Endothelial cell of umbilical vein (primary cell): ENCODE data around the gene APOC1. TPM values are rescaled to one million over a fixed set of nuclear protein-coding genes. Genes with fewer than 3 reads are reported as not detected.

Experiments used
- BruUV-seq: library from RNA; stranded (reverse); fragments of 400-500 nt; replicated peaks from 2 replicates; lab custom pipeline; 2021; lab: Mats Ljungman, UMichigan
- CTCF ChIA-PET: fragments of 300-600, 350-600 bp; sonication (Branson Sonifier 250); formaldehyde crosslinking; loops from one replicate; lab custom pipeline; 2021; ENCODE audit warnings: antibody characterized with exemption, inconsistent platforms; lab: Charles Lee
- POLR2A ChIA-PET: fragments of 300-600, 350-600 bp; sonication (Branson Sonifier 250); formaldehyde crosslinking; loops from one replicate; lab custom pipeline; 2021; ENCODE audit warnings: antibody characterized with exemption, inconsistent platforms; lab: Charles Lee
- DNase-seq: peaks from one replicate; pipeline ENCODE4 v3.0.0-alpha.2; 2011; ENCODE audit warnings: low read depth, low spot score
- FAIRE-seq: peaks from 2 replicates; lab custom pipeline; 2011; peaks lifted over from hg19 to GRCh38; lab: Jason Lieb, UNC
- H2AFZ ChIP-seq: 2 replicates; pipeline ENCODE4 v1.6.0; 2012; ENCODE audit warnings: low read depth, low read length, control low read depth, inconsistent platforms
- H3K27ac ChIP-seq: 2 replicates; pipeline ENCODE4 v1.5.1; 2011; ENCODE audit warnings: low read depth, mild to moderate bottlenecking, control low read depth, low read length, moderate library complexity; ENCODE audit not compliant: insufficient read depth
- H3K27me3 ChIP-seq, 2 experiments: 2 replicates each; pipeline versions ENCODE4 v1.6.0 to v1.6.1; 2011; ENCODE audit warnings: low read length in 2 of 2, mixed read lengths in 1 of 2; ENCODE audit not compliant: control insufficient read depth in 2 of 2, insufficient read depth in 2 of 2
- H3K36me3 ChIP-seq, 2 experiments: 2 replicates in 1 of 2; 3 replicates in 1 of 2; pipeline ENCODE4 v1.5.1; 2011; ENCODE audit warnings: low read length in 2 of 2, mild to moderate bottlenecking in 1 of 2, moderate library complexity in 1 of 2; ENCODE audit not compliant: control insufficient read depth in 2 of 2, insufficient read depth in 2 of 2; ENCODE audit errors: extremely low read depth in 1 of 2
- H3K4me1 ChIP-seq: 3 replicates; pipeline ENCODE4 v1.5.1; 2011; ENCODE audit warnings: mild to moderate bottlenecking, low read length; ENCODE audit not compliant: control insufficient read depth, insufficient read depth; ENCODE audit errors: extremely low read depth
- H3K4me2 ChIP-seq: 2 replicates; pipeline ENCODE4 v1.6.1; 2011; ENCODE audit warnings: low read length, control low read depth, mixed read lengths; ENCODE audit not compliant: insufficient read depth
- H3K4me3 ChIP-seq, 3 experiments: fragments of 200-600 bp in 1 of 3; sonication (generic), shearing (Covaris generic) in 1 of 3; replicated peaks in 1 of 3; 2 replicates each; pipeline ENCODE4 v1.5.1; 2011 to 2016; ENCODE audit warnings: control low read depth in 3 of 3, low read length in 3 of 3, mild to moderate bottlenecking in 2 of 3, inconsistent platforms in 1 of 3, low read depth in 1 of 3, moderate library complexity in 1 of 3; ENCODE audit not compliant: insufficient read depth in 1 of 3
- H3K79me2 ChIP-seq: 2 replicates; pipeline ENCODE4 v1.6.0; 2012; ENCODE audit warnings: low read length, inconsistent platforms; ENCODE audit not compliant: control insufficient read depth, insufficient read depth
- H3K9ac ChIP-seq: replicated peaks from 2 replicates; pipeline ENCODE3; 2011; ENCODE audit warnings: low read length, control low read depth; ENCODE audit not compliant: insufficient read depth; ENCODE audit errors: extremely low read depth
- H3K9me1 ChIP-seq: replicated peaks from 3 replicates; pipeline ENCODE4 v1.6.0; 2011; ENCODE audit warnings: mild to moderate bottlenecking, low read length; ENCODE audit not compliant: control insufficient read depth, insufficient read depth; ENCODE audit errors: extremely low read depth
- H3K9me3 ChIP-seq: replicated peaks from 2 replicates; pipeline ENCODE4 v1.5.1; 2012; ENCODE audit warnings: low read length, inconsistent platforms; ENCODE audit not compliant: control insufficient read depth, insufficient read depth
- H4K20me1 ChIP-seq: replicated peaks from 2 replicates; pipeline ENCODE3; 2011; ENCODE audit warnings: mild to moderate bottlenecking, low read length; ENCODE audit not compliant: control insufficient read depth, insufficient read depth; ENCODE audit errors: extremely low read depth
- CTCF ChIP-seq, 2 donors: IDR thresholded peaks; 1 replicate in 1 of 2; 2 replicates in 1 of 2; pipeline ENCODE4 v1.5.1; 2011; ENCODE audit warnings: low read length in 2 of 2, mild to moderate bottlenecking in 2 of 2, moderate library complexity in 2 of 2, control low read depth in 1 of 2, inconsistent platforms in 1 of 2, low read depth in 1 of 2; ENCODE audit not compliant: insufficient read depth in 1 of 2; ENCODE audit errors: extremely low read depth in 1 of 2
- EZH2 ChIP-seq: IDR thresholded peaks from 2 replicates; pipeline ENCODE4 v1.6.1; 2012; ENCODE audit warnings: borderline replicate concordance, low read depth, mild to moderate bottlenecking, moderate library complexity, low read length, inconsistent platforms; ENCODE audit not compliant: severe bottlenecking
- FOS ChIP-seq: IDR thresholded peaks from 2 replicates; pipeline ENCODE4 v1.6.1; 2011; ENCODE audit warnings: mild to moderate bottlenecking, low read length, moderate library complexity, borderline replicate concordance; ENCODE audit not compliant: insufficient read depth
- GATA2 ChIP-seq: IDR thresholded peaks from 2 replicates; pipeline ENCODE4 v1.7.0; 2011; ENCODE audit warnings: low read depth, mild to moderate bottlenecking, moderate library complexity, mixed read lengths, low read length; ENCODE audit not compliant: insufficient read length, insufficient read depth
- JUN ChIP-seq: IDR thresholded peaks from 2 replicates; pipeline ENCODE4 v1.6.1; 2011; ENCODE audit warnings: borderline replicate concordance, low read depth; ENCODE audit not compliant: insufficient read length, insufficient read depth
- MAX ChIP-seq: IDR thresholded peaks from 2 replicates; pipeline ENCODE4 v1.6.1; 2011; ENCODE audit not compliant: insufficient read depth, insufficient read length
- MYC ChIP-seq: IDR thresholded peaks from one replicate; pipeline ENCODE4 v1.6.1; 2011; ENCODE audit warnings: mild to moderate bottlenecking, low read depth, low read length
- POLR2A ChIP-seq: IDR thresholded peaks from 2 replicates; pipeline ENCODE4 v1.6.1; 2012; ENCODE audit warnings: low read depth, mild to moderate bottlenecking, control low read depth, low read length
- POLR2AphosphoS5 ChIP-seq: IDR thresholded peaks from 2 replicates; pipeline ENCODE4 v1.6.1; 2012; ENCODE audit warnings: low read depth, mild to moderate bottlenecking, control low read depth, low read length, moderate library complexity; ENCODE audit not compliant: insufficient read depth
- dilution Hi-C: fragments of 300-500 bp; cut with MboI; formaldehyde crosslinking; loops from one replicate; pipeline ENCODE4 v1.15.0; 2019; ENCODE audit warnings: low sequenced_read_pairs; ENCODE audit not compliant: extremely low pct_ligation_motif_present
- intact Hi-C: fragments of 100-400 bp; cut with micrococcal nuclease; formaldehyde crosslinking; loops from one replicate; pipeline ENCODE4 v1.10.0; 2022
- polyA plus RNA-seq, 4 experiments: library from polyadenylated mRNA; depleted of rRNA in 3 of 4; stranded (reverse) in 3 of 4; unstranded in 1 of 4; fragments of >200 nt; gene quantifications; 2 replicates each; pipeline versions ENCODE4 v1.2.1 to v1.2.3, GENCODE V29; 2011 to 2012; ENCODE audit warnings: missing spikeins in 1 of 4
- total RNA-seq: library from RNA; stranded (reverse); gene quantifications from 2 replicates; pipeline ENCODE4 v1.2.3, GENCODE V29; 2021

Gene APOC1
- total and polyA plus RNA-seq, 2 donors (not counting 3 experiments of a cell fraction or from before 2014, with no cell fraction given), result 5.0 to 18.5 TPM

DNA sequence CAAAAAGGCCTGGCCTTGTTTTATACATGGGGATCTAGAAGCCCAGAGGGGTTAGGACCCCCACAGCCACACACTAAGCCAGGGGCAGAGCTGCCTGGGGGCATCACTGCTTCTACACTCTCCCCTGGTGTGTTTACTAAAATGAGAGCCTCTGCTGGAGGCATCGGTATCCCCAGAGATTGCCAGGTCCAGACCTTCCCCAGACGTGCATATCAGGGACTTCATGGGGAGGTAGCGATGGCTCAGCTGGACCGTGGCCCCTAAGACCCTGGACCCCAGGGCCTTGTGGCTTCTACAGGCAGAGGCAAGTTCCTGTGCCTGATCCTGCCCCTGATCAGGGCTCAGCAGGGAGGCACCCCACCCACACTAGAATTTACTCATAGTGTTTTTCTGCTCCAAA lies 54.3 kb downstream of the APOC1 start:
- Histone ChIP-seq H4K20me1 (no peaks in the 10 kb centered on the region), H2AFZ (no peak overlapping the region), H3K27ac (no peak overlapping the region), H3K4me1 (no peaks in the 10 kb centered on the region), H3K79me2 (no peaks in the 10 kb centered on the region), H3K9me1 (no peaks in the 10 kb centered on the region), H3K4me2 (no peak overlapping the region), H3K9ac (no peak overlapping the region), H3K36me3 (peaks cover 8 to 23% of the 10 kb centered on the region in 2 experiments), H3K9me3 (no peaks in the 10 kb centered on the region), H3K27me3 (no peaks in the 10 kb centered on the region), H3K4me3 (no peak overlapping the region)
- dilution Hi-C loops (no loop called here), intact Hi-C loops (no loop called here)
- DNase-seq, result no peak
- POLR2A ChIA-PET, result no interaction called here
- no TSS peak for BruUV-seq
- CTCF ChIA-PET, result interaction anchor here (1.2 kb wide), 1 partner anchor 91 kb away, joined by 3 read pairs; no protein-coding TSS in a partner anchor
- no peak for TF ChIP-seq FOS
- no peak for TF ChIP-seq POLR2AphosphoS5
- no peak for TF ChIP-seq POLR2A
- TF ChIP-seq MYC, result no peak
- TF ChIP-seq GATA2, result no peak
- TF ChIP-seq MAX, result no peak
- no peak for TF ChIP-seq EZH2
- no peak for TF ChIP-seq CTCF (IDR thresholded peaks at IDR 0.05; ENCODE audit: extremely low read depth in 1 of 2, insufficient read depth in 1 of 2, low read depth in 1 of 2, low read length in 2 of 2)
- no peak for TF ChIP-seq JUN
- no peak for FAIRE-seq

Other genes starting within 250 kb of the APOC1 start
- gene CEACAM19, start 243.1 kb upstream of the APOC1 start, total RNA-seq, result 9.9 and 13.0 TPM in 2 replicates
- 14.5 and 23.2 TPM in 2 replicates for gene CEACAM19, start 243.1 kb upstream of the APOC1 start, polyA plus RNA-seq
- not detected in 2 replicates for gene CEACAM16, start 215.5 kb upstream of the APOC1 start, total RNA-seq
- not detected in 2 replicates for gene CEACAM16, start 215.5 kb upstream of the APOC1 start, polyA plus RNA-seq
- gene BCL3, start 165.9 kb upstream of the APOC1 start, total RNA-seq, result 24.0 and 26.9 TPM in 2 replicates
- gene BCL3, start 165.9 kb upstream of the APOC1 start, polyA plus RNA-seq, result 11.0 and 15.3 TPM in 2 replicates
- not detected in 2 replicates for gene CBLC, start 136.7 kb upstream of the APOC1 start, total RNA-seq
- 0.04 and 0.08 TPM in 2 replicates for gene CBLC, start 136.7 kb upstream of the APOC1 start, polyA plus RNA-seq
- 28.5 and 29.0 TPM in 2 replicates for gene BCAM, start 105.5 kb upstream of the APOC1 start, total RNA-seq
- 23.9 and 32.5 TPM in 2 replicates for gene BCAM, start 105.5 kb upstream of the APOC1 start, polyA plus RNA-seq
- 205 and 211 TPM in 2 replicates for gene NECTIN2, start 68.3 kb upstream of the APOC1 start, total RNA-seq
- gene NECTIN2, start 68.3 kb upstream of the APOC1 start, polyA plus RNA-seq, result 238 and 262 TPM in 2 replicates
- gene TOMM40, start 23.4 kb upstream of the APOC1 start, total RNA-seq, result 90.7 and 101 TPM in 2 replicates
- 70.2 and 71.8 TPM in 2 replicates for gene TOMM40, start 23.4 kb upstream of the APOC1 start, polyA plus RNA-seq
- gene APOE, start 8.8 kb upstream of the APOC1 start, total RNA-seq, result 1.5 and 3.3 TPM in 2 replicates
- gene APOE, start 8.8 kb upstream of the APOC1 start, polyA plus RNA-seq, result 6.2 and 6.9 TPM in 2 replicates
- not detected in 2 replicates for gene APOC4, start 27.6 kb downstream of the APOC1 start, total RNA-seq
- gene APOC4, start 27.6 kb downstream of the APOC1 start, polyA plus RNA-seq, result not detected in 2 replicates
- not detected in 2 replicates for gene APOC2, start 31.4 kb downstream of the APOC1 start, total RNA-seq
- gene APOC2, start 31.4 kb downstream of the APOC1 start, polyA plus RNA-seq, result not detected in 2 replicates
- gene CLPTM1, start 40.8 kb downstream of the APOC1 start, total RNA-seq, result 108 and 115 TPM in 2 replicates
- 176 and 200 TPM in 2 replicates for gene CLPTM1, start 40.8 kb downstream of the APOC1 start, polyA plus RNA-seq
- 10.5 and 13.2 TPM in 2 replicates for gene RELB, start 86.9 kb downstream of the APOC1 start, total RNA-seq
- gene RELB, start 86.9 kb downstream of the APOC1 start, polyA plus RNA-seq, result 14.4 and 19.8 TPM in 2 replicates
- gene CLASRP, start 124.4 kb downstream of the APOC1 start, total RNA-seq, result 70.7 and 77.0 TPM in 2 replicates
- 30.5 and 40.7 TPM in 2 replicates for gene CLASRP, start 124.4 kb downstream of the APOC1 start, polyA plus RNA-seq
- 1.8 and 2.1 TPM in 2 replicates for gene ZNF296, start 161.9 kb downstream of the APOC1 start, total RNA-seq
- 0.35 and 0.46 TPM in 2 replicates for gene ZNF296, start 161.9 kb downstream of the APOC1 start, polyA plus RNA-seq
- gene GEMIN7, start 164.7 kb downstream of the APOC1 start, total RNA-seq, result 30.3 and 34.2 TPM in 2 replicates
- 53.7 and 55.6 TPM in 2 replicates for gene GEMIN7, start 164.7 kb downstream of the APOC1 start, polyA plus RNA-seq
- gene PPP1R37, start 178.6 kb downstream of the APOC1 start, total RNA-seq, result 27.1 and 28.5 TPM in 2 replicates
- 16.2 and 18.6 TPM in 2 replicates for gene PPP1R37, start 178.6 kb downstream of the APOC1 start, polyA plus RNA-seq
- not detected in 2 replicates for gene NKPD1, start 246.4 kb downstream of the APOC1 start, total RNA-seq
- 0.04 and 0.05 TPM in 2 replicates for gene NKPD1, start 246.4 kb downstream of the APOC1 start, polyA plus RNA-seq